ENCODE results near the gene FMNL2. TPM values are rescaled to one million over a fixed set of nuclear protein-coding genes. Genes with fewer than 3 reads are reported as not detected.

The FMNL2 gene
- total and polyA plus RNA-seq, 4 experiments from 2014 or later, result 0.06 to 1.6 (median 0.94) TPM; not detected in 1

DNA sequence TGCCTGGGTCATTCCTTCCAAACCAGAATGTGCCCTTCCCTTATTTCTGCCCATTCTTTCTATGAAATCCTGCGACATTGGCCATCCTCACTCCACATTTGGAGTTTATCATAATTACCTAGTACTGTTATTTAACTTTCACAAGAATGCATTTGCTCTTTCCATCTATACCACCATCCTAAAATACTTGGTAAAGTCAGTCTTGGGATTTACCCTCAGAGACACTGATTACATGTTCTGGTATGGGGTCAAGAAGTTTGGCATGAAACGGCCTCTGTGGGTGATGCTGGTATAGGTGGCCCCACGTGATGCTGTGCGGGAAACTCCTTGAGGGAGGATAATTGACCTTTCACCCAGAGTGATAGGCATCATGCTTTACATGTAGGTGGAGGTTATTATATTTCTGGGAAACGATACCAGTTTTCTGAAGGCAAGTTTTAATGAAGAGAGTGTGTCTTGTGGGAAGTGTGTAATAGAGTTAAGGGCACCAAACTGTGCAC, 123.5 kb downstream of the FMNL2 start:
- no peak for DNase-seq
- peak overlapping the region in 1 of 7 donors; percentile 26 for H3K27ac Mint-ChIP-seq
- peaks cover 0 to 1% of the 10 kb centered on the region in 2 donors for H3K27me3 Mint-ChIP-seq
- intact Hi-C loops (cut with micrococcal nuclease), result no loop called here
- Histone ChIP-seq H3K9me3 (ENCODE audit: control insufficient read depth in 1 of 2, low read length in 2 of 2) (no peaks in the 10 kb centered on the region), H3K27me3 (ENCODE audit: insufficient read depth, low read length) (no peaks in the 10 kb centered on the region), H3K36me3 (ENCODE audit: insufficient read depth, low read length) (no peaks in the 10 kb centered on the region), H3K4me1 (ENCODE audit: insufficient read depth, low read length) (no peaks in the 10 kb centered on the region), H3K27ac (ENCODE audit: low read depth, low read length) (no peak overlapping the region), H3K4me3 (ENCODE audit: low read length in 2 of 2) (no peak overlapping the region)
- POLR2A ChIA-PET (ENCODE audit: partially characterized antibody), result no interaction called here
- no peaks in the 10 kb centered on the region for H3K36me3 Mint-ChIP-seq
- no peaks in the 10 kb centered on the region for H3K9me3 Mint-ChIP-seq
- CTCF ChIA-PET (ENCODE audit: partially characterized antibody), result no interaction called here
- H3K4me3 Mint-ChIP-seq, result no peak overlapping the region
- no peaks in the 10 kb centered on the region for H3K4me1 Mint-ChIP-seq

DNA sequence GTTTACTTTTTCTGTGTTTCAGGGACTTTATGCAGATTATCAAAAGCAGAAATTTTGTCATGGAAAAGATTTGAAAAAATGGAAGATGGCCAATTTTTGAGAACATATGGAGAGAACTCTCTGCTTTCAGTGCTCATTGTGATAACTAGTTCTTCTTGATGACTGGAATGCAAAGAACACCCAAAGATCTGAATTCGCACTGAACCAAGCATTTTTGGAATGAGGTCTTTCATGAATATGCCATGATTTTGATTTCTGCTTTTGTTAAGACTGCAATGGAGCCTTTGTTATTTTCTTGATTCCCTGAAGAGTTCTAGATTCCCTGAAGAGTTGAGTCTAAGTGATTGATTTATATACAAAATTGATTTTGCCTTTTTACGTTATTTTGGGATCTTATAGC, 124.1 kb downstream of the FMNL2 start:
- Mint-ChIP-seq H3K9me3 (no peaks in the 10 kb centered on the region), H3K4me1 (no peaks in the 10 kb centered on the region), H3K27ac (no peak overlapping the region), H3K4me3 (no peak overlapping the region), H3K36me3 (no peaks in the 10 kb centered on the region), H3K27me3 (peaks cover 0 to 1% of the 10 kb centered on the region in 2 donors)
- H3K27ac ChIP-seq (ENCODE audit: low read depth, low read length), result no peak overlapping the region
- CTCF ChIA-PET (ENCODE audit: partially characterized antibody), result no interaction called here
- intact Hi-C loops (cut with micrococcal nuclease), result no loop called here
- H3K4me3 ChIP-seq (ENCODE audit: low read length in 2 of 2), result no peak overlapping the region
- no peaks in the 10 kb centered on the region for H3K9me3 ChIP-seq (ENCODE audit: control insufficient read depth in 1 of 2, low read length in 2 of 2)
- no peaks in the 10 kb centered on the region for H3K36me3 ChIP-seq (ENCODE audit: insufficient read depth, low read length)
- H3K27me3 ChIP-seq (ENCODE audit: insufficient read depth, low read length), result no peaks in the 10 kb centered on the region
- no peak for DNase-seq
- H3K4me1 ChIP-seq (ENCODE audit: insufficient read depth, low read length), result no peaks in the 10 kb centered on the region
- POLR2A ChIA-PET (ENCODE audit: partially characterized antibody), result no interaction called here

DNA sequence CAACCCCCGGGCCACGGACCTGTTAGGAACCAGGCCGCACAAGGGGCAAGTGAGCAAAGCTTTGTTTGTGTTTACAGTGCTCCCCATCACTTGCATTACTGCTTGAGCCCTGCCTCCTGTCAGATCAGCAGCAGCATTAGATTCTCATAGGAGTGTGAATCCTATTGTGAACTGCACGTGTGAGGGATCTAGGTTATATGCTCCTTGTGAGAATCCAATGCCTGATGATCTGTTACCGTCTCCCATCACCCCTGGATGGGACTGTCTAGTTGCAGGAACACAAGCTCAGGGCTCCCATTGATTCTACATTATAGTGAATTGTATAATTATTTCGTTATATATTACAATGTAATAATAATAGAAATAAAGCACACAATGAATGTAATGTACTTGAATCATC, 125.6 kb downstream of the FMNL2 start:
- H3K36me3 ChIP-seq (ENCODE audit: insufficient read depth, low read length), result no peaks in the 10 kb centered on the region
- Mint-ChIP-seq H3K4me3 (no peak overlapping the region), H3K9me3 (no peaks in the 10 kb centered on the region), H3K4me1 (no peaks in the 10 kb centered on the region), H3K27me3 (peaks cover 0 to 5% of the 10 kb centered on the region in 2 donors), H3K27ac (no peak overlapping the region), H3K36me3 (no peaks in the 10 kb centered on the region)
- POLR2A ChIA-PET (ENCODE audit: partially characterized antibody), result no interaction called here
- no peak overlapping the region for H3K27ac ChIP-seq (ENCODE audit: low read depth, low read length)
- no peaks in the 10 kb centered on the region for H3K9me3 ChIP-seq (ENCODE audit: control insufficient read depth in 1 of 2, low read length in 2 of 2)
- DNase-seq, result no peak
- no peak overlapping the region for H3K4me3 ChIP-seq (ENCODE audit: low read length in 2 of 2)
- no peaks in the 10 kb centered on the region for H3K27me3 ChIP-seq (ENCODE audit: insufficient read depth, low read length)
- CTCF ChIA-PET (ENCODE audit: partially characterized antibody), result no interaction called here
- intact Hi-C loops (cut with micrococcal nuclease), result no loop called here
- no peaks in the 10 kb centered on the region for H3K4me1 ChIP-seq (ENCODE audit: insufficient read depth, low read length)

DNA sequence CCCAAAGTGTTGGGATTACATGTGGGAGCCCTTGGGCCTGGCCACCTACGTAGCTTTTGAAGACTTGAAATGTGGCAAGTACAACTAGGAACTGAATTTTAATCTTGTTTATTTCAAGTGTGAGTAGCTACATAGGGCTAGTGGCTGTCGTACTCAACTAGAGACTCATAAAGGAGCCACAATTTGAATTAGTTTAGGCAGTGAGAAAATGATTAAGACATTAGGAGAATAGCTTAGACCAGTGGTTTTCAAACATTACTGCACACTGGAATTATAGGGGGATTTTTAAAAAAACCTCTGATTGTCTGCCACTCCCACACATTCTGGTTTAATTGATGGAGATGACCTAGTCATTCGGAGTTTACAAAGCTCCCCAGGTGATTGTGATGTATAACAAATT, 127.1 kb downstream of the FMNL2 start:
- Histone ChIP-seq H3K36me3 (ENCODE audit: insufficient read depth, low read length) (no peaks in the 10 kb centered on the region), H3K27me3 (ENCODE audit: insufficient read depth, low read length) (no peaks in the 10 kb centered on the region), H3K27ac (ENCODE audit: low read depth, low read length) (no peak overlapping the region), H3K4me3 (ENCODE audit: low read length in 2 of 2) (no peak overlapping the region), H3K4me1 (ENCODE audit: insufficient read depth, low read length) (no peaks in the 10 kb centered on the region), H3K9me3 (ENCODE audit: control insufficient read depth in 1 of 2, low read length in 2 of 2) (no peaks in the 10 kb centered on the region)
- Mint-ChIP-seq H3K36me3 (no peaks in the 10 kb centered on the region), H3K4me1 (no peaks in the 10 kb centered on the region), H3K27ac (no peak overlapping the region), H3K27me3 (peaks cover 0 to 5% of the 10 kb centered on the region in 2 donors), H3K4me3 (no peak overlapping the region), H3K9me3 (no peaks in the 10 kb centered on the region)
- CTCF ChIA-PET (ENCODE audit: partially characterized antibody), result no interaction called here
- intact Hi-C loops (cut with micrococcal nuclease), result no loop called here
- no peak for DNase-seq
- POLR2A ChIA-PET (ENCODE audit: partially characterized antibody), result no interaction called here

DNA sequence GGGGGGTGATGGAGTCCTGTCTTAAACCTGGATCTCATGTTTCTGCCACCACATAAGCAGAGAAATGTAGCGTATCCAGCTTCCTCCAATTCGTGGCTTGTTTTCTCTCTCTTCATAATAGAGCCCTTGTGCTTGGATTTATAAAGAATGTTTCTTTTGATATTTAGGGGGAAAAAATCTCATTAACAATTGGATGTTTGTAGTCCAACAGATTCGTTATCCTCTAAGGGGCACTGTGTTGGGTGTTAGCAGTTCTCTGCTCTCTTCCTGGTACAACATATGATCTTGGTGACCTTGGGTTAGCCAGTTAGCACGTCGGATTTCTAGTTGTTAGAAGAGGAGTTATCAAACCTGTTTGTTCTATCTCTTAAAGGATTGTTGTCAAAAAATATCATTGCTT, 127.8 kb downstream of the FMNL2 start:
- H3K4me1 Mint-ChIP-seq, result no peaks in the 10 kb centered on the region
- no peak overlapping the region for H3K4me3 Mint-ChIP-seq
- Histone ChIP-seq H3K27ac (ENCODE audit: low read depth, low read length) (no peak overlapping the region), H3K27me3 (ENCODE audit: insufficient read depth, low read length) (no peaks in the 10 kb centered on the region), H3K9me3 (ENCODE audit: control insufficient read depth in 1 of 2, low read length in 2 of 2) (no peaks in the 10 kb centered on the region), H3K4me1 (ENCODE audit: insufficient read depth, low read length) (no peaks in the 10 kb centered on the region), H3K4me3 (ENCODE audit: low read length in 2 of 2) (no peak overlapping the region), H3K36me3 (ENCODE audit: insufficient read depth, low read length) (no peaks in the 10 kb centered on the region)
- no peak overlapping the region for H3K27ac Mint-ChIP-seq
- H3K9me3 Mint-ChIP-seq, result no peaks in the 10 kb centered on the region
- peaks cover 0 to 5% of the 10 kb centered on the region in 2 donors for H3K27me3 Mint-ChIP-seq
- no peak for DNase-seq
- no peaks in the 10 kb centered on the region for H3K36me3 Mint-ChIP-seq
- intact Hi-C loops (cut with micrococcal nuclease), result no loop called here
- CTCF ChIA-PET (ENCODE audit: partially characterized antibody), result no interaction called here
- POLR2A ChIA-PET (ENCODE audit: partially characterized antibody), result no interaction called here

DNA sequence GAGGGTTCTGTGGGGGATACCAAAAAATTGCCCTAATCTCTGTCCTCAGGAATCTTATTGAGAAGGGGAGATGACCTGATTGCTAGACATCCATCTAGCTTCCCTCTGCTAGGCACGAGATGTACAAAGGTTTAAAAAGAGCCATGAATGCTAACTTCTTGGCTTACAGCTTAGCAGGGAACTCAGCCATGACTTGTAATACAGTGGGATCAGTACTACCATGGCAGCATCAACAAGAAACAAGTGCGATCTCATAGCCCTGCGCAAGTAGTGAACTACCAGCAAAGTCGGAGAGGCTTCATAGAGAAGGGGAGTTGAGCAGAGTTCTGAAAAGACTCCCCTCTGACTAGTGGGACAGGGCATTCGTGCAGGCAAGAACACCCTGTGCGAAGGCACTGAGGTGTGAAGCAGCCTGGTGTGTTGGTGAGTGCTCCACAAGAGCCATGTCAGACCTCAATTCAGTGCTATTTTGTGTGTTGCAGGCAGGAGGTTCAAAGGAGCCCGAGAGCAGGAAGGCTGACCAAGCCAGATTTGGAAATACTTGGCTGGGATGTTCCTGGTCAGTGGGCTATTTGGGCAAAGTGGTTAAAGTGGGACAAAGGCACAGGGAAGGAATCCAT, 130.0 kb downstream of the FMNL2 start:
- peaks cover 0 to 10% (median 4%) of the 10 kb centered on the region in 4 donors for H3K4me1 Mint-ChIP-seq
- intact Hi-C loops (cut with micrococcal nuclease), result no loop called here
- no peaks in the 10 kb centered on the region for H3K4me1 ChIP-seq (ENCODE audit: insufficient read depth, low read length)
- H3K27ac ChIP-seq (ENCODE audit: low read depth, low read length), result no peak overlapping the region
- no peak for DNase-seq
- H3K27me3 ChIP-seq (ENCODE audit: insufficient read depth, low read length), result no peaks in the 10 kb centered on the region
- ChIA-PET CTCF (ENCODE audit: partially characterized antibody) (no interaction called here), POLR2A (ENCODE audit: partially characterized antibody) (no interaction called here)
- no peak overlapping the region for H3K4me3 Mint-ChIP-seq
- H3K27ac Mint-ChIP-seq, result no peak overlapping the region
- H3K36me3 ChIP-seq (ENCODE audit: insufficient read depth, low read length), result no peaks in the 10 kb centered on the region
- no peak overlapping the region for H3K4me3 ChIP-seq (ENCODE audit: low read length in 2 of 2)
- no peaks in the 10 kb centered on the region for H3K36me3 Mint-ChIP-seq
- H3K9me3 ChIP-seq (ENCODE audit: control insufficient read depth in 1 of 2, low read length in 2 of 2), result no peaks in the 10 kb centered on the region
- peaks cover 2 to 5% of the 10 kb centered on the region in 2 donors for H3K27me3 Mint-ChIP-seq
- no peaks in the 10 kb centered on the region for H3K9me3 Mint-ChIP-seq

DNA sequence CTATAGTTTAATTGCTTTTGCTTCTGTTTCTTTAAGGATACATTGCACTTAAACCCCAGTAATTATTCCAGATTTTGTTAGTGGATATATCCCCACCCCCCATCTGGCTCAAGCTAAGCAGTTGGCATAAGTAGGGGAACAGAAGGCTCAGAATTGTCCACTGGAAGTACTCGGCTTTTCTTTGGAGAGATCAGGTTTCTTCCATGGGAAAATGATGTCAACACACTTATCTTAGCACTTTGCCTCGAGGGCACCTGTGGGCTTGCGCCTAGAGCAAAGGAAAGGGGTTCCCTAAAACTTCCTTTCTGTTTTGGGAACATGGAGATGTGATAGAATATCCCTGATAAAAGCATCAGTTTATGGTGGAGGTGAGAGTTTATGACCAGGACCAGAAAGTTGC, 130.6 kb downstream of the FMNL2 start:
- H3K36me3 ChIP-seq (ENCODE audit: insufficient read depth, low read length), result no peaks in the 10 kb centered on the region
- H3K4me1 ChIP-seq (ENCODE audit: insufficient read depth, low read length), result no peaks in the 10 kb centered on the region
- Mint-ChIP-seq H3K4me3 (no peak overlapping the region), H3K9me3 (no peaks in the 10 kb centered on the region), H3K27me3 (peaks cover 2 to 5% of the 10 kb centered on the region in 2 donors), H3K27ac (no peak overlapping the region), H3K4me1 (peaks cover 0 to 10% (median 4%) of the 10 kb centered on the region in 4 donors), H3K36me3 (no peaks in the 10 kb centered on the region)
- no peaks in the 10 kb centered on the region for H3K27me3 ChIP-seq (ENCODE audit: insufficient read depth, low read length)
- ChIA-PET POLR2A (ENCODE audit: partially characterized antibody) (no interaction called here), CTCF (ENCODE audit: partially characterized antibody) (no interaction called here)
- H3K4me3 ChIP-seq (ENCODE audit: low read length in 2 of 2), result no peak overlapping the region
- no peaks in the 10 kb centered on the region for H3K9me3 ChIP-seq (ENCODE audit: control insufficient read depth in 1 of 2, low read length in 2 of 2)
- DNase-seq, result no peak
- H3K27ac ChIP-seq (ENCODE audit: low read depth, low read length), result no peak overlapping the region
- intact Hi-C loops (cut with micrococcal nuclease), result no loop called here

DNA sequence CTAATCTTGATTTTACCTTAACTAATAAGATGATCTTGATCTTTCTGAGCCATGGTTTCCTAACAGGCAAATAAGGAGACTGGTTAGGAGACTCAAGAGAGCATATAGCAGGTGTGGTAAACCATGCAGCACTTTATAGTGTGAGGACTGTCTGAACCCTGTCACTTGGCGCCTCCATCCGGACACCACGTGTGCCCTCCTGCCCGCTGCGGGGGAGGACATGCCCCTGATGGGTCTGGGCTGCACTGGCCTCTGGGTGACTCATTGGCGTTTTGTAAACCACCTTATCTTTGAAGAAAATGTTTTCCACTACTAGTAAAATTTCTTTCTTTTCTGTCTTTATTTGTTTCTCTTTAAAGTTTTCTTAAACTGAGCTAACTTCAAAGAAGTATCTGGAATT, 131.1 kb downstream of the FMNL2 start:
- Mint-ChIP-seq H3K27ac (no peak overlapping the region), H3K4me3 (no peak overlapping the region), H3K9me3 (no peaks in the 10 kb centered on the region), H3K4me1 (peaks cover 0 to 10% (median 4%) of the 10 kb centered on the region in 4 donors), H3K27me3 (peaks cover 2 to 5% of the 10 kb centered on the region in 2 donors), H3K36me3 (no peaks in the 10 kb centered on the region)
- CTCF ChIA-PET (ENCODE audit: partially characterized antibody), result no interaction called here
- Histone ChIP-seq H3K27me3 (ENCODE audit: insufficient read depth, low read length) (no peaks in the 10 kb centered on the region), H3K36me3 (ENCODE audit: insufficient read depth, low read length) (no peaks in the 10 kb centered on the region), H3K9me3 (ENCODE audit: control insufficient read depth in 1 of 2, low read length in 2 of 2) (no peaks in the 10 kb centered on the region), H3K4me1 (ENCODE audit: insufficient read depth, low read length) (no peaks in the 10 kb centered on the region), H3K27ac (ENCODE audit: low read depth, low read length) (no peak overlapping the region), H3K4me3 (ENCODE audit: low read length in 2 of 2) (no peak overlapping the region)
- no peak for DNase-seq
- intact Hi-C loops (cut with micrococcal nuclease), result no loop called here
- POLR2A ChIA-PET (ENCODE audit: partially characterized antibody), result no interaction called here

Measured in CD4-positive, alpha-beta memory T cell (primary cell).